AG10803 (cell line): ENCODE data around the gene SESN3.
"Not testable (repeated sequence)": the region's sequence is repeated elsewhere in the genome, so short reads cannot be mapped to it uniquely, and the experiment has no call there.

ENCODE experiments used
- DNase-seq: peaks from one replicate; pipeline ENCODE4 v3.0.0; 2010; ENCODE audit warnings: low read depth
- H3K4me3 ChIP-seq: 2 replicates; pipeline ENCODE4 v1.5.1; 2011; ENCODE audit warnings: mild to moderate bottlenecking, low read length, control low read depth
- TF ChIP-seq, protein P1 (sequence below): conservative IDR thresholded peaks from 2 replicates; pipeline ENCODE4 v1.5.1; 2011; ENCODE audit warnings: mild to moderate bottlenecking, low read length, control low read depth, inconsistent platforms

The SESN3 gene

DNA sequence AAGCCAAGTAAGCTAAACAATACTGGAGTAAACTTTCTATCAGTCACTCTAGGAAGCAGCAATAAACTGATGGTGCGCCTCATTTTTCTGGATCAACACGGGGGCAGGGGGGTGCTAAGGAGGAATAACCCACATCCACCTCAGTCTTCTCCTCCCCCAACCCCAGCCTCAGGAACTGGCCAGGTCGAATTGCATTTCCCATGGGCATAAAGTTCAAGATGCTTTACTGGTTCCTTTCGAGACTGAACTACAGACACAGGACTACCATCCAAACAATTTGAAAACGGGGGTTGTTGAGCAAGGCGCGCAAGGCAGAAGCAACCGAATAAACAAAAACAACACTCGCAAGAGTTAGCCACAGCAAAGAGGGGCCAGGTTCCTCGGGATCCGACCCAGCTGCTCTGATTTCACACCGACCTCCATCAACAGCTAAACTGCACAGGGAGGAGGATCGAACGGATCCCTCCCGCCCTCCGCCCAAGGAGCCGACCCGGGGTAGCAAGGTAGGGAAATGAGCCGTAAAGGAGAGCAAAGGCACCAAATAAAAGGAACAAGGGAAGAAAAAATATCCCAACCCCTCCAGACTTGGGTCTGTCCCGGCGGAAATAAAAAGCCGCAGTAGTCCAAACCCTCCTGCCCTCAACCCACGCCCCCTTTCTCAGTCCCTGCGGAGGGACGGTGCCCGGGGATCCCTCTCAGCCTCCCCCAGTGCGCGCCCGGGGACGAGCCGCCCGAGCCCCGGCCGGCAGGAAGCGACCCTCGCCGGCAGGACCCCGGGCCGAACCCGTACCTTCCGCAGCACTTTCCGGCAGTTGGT lies 801 bp downstream of the SESN3 start:
- TF ChIP-seq, protein P1, sequence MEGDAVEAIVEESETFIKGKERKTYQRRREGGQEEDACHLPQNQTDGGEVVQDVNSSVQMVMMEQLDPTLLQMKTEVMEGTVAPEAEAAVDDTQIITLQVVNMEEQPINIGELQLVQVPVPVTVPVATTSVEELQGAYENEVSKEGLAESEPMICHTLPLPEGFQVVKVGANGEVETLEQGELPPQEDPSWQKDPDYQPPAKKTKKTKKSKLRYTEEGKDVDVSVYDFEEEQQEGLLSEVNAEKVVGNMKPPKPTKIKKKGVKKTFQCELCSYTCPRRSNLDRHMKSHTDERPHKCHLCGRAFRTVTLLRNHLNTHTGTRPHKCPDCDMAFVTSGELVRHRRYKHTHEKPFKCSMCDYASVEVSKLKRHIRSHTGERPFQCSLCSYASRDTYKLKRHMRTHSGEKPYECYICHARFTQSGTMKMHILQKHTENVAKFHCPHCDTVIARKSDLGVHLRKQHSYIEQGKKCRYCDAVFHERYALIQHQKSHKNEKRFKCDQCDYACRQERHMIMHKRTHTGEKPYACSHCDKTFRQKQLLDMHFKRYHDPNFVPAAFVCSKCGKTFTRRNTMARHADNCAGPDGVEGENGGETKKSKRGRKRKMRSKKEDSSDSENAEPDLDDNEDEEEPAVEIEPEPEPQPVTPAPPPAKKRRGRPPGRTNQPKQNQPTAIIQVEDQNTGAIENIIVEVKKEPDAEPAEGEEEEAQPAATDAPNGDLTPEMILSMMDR, result no peak
- DNase-seq, result no peak
- H3K4me3 ChIP-seq, result peak overlapping the region; percentile 72

DNA sequence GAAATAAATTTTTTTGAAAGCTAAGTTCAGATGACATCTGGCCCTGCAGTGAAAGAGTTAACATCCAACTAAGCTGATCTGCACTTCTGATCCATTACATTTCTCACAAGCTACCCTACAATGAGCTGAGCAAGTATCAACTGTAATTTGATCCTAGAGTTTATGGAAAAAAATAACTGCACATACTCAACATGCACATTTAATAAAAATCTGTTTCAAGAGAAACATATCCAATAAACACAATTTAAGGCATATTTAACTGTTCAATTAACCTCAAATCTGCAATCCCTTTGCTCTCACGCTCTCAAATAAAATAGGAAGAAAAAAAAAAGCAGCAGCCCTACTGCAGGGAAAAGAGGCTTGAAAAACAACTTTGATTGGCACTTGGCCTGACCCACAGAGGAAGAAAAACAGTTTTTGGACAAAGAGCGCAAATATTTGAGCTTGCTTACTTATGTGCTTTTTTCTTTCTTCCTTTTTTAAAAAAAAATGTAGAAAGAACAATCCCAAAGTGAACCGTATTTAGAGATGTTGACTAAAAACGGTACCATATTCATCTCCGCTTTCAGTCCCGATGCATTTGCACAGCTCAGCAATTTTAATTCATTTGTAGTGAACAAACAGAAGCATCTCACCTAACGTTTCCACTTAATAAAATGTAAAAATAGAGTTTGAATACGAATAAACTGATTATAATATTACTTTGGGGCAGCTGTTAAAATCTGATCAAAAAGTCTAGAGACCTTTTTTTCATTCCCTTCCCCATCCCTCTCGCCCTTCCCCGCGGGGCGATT lies 1.6 kb downstream of the SESN3 start:
- H3K4me3 ChIP-seq, result peak overlapping the region; percentile 72
- DNase-seq, result no peak
- TF ChIP-seq, protein P1, result no peak

DNA sequence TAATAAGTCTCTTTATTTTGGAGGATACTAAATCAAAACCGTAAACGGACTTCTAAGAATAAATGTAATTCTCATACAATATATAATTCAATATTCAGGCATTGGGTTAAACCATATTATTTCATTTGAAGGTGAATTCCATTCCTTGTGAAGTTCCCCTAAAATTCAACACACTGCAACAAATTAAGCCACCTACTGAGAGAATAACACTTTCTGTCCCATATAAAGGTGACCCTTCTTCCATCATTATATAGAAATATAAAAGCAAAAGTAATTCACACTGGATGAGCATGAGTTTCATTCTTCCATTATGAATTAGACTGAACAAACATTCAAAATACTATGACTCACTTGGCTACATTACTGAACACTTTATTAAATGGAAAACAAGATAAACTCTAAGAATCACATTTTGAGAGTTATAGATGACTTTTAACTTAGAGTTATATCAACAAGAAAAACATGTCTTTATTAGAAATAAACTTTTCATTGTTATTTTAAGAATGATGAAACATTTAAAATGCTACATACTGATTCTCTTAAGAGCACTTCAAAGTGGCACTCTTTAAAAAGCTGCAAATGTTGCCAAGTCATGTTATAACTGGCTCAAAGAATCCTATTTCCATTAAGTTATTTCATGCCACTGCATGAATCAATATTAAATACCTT lies 2.8 kb downstream of the SESN3 start:
- no peak for DNase-seq
- TF ChIP-seq, protein P1, result no peak
- no peak overlapping the region for H3K4me3 ChIP-seq

DNA sequence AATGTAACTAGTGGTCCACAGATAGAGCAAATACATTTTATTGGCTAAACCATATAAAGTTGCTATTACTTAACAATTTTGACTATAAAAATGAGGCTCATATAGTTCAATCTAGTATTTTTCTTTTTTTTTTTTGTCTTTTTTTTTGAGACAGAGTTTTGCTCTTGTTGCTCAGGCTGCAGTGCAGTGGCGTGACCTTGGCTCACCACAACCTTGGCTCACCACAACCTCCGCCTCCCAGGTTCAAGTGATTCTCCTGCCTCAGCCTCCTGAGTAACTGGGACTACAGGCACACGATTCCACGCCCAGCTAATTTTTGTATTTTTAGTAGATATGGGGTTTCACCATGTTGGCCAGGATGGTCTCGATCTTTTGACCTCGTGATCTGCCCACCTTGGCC lies 3.9 kb downstream of the SESN3 start:
- not testable (repeated sequence) for DNase-seq, H3K4me3 ChIP-seq

DNA sequence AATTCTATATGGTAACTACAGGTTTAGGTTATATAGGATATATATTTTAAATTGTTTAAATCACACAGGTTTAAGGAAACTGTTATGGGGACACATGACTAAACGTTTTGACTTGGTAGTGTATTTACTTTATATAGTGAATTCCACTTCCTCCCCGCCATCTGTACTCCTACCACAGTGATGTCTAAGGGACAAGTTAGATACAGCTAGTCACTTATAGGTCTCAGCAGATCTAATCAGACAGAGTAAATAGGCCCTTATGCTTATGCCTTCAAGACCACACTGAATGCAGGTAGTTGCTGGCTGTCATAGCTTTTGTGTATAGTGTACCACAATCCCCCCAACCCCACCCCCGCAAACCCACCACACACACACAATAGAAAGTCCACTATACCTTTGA lies 8.2 kb downstream of the SESN3 start:
- no peak overlapping the region for H3K4me3 ChIP-seq
- TF ChIP-seq, protein P1, result no peak
- no peak for DNase-seq

DNA sequence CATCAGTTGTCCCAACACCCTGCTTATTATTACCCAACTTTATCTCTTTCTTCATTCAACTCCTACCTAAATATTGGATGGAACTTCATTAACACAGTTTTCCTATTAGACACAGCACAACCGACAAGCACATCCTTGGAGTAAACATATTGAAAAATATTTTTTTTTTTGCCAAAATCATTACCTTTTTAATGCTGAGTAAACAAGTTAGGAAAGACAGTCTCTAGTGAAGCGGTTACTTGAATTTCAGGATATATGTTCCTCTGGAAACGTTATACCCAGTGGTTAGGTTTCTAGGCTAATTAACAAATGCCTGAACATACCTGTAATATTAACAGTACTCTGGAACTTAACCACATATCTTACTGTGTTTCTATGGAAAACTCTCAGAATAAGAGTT lies 11.4 kb downstream of the SESN3 start:
- H3K4me3 ChIP-seq, result no peak overlapping the region
- TF ChIP-seq, protein P1, result no peak

DNA sequence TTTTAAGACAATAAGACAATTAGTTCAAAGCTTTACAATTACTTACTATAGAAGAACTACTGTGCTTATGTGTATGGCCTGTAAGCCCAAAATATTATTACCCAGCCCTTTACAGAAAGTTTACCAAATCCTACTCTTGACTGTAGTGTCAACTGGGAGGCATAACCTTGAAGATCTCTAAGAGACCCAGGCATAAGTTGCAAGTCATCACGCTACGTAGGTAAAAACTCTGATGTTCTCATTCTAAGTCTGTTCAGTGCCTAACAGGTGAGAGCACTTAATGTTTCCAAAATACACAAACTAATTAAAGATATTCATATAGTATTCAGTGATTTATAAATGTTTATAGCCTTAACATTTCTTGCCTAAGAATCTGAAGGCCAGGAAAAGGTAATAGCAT lies 12.9 kb downstream of the SESN3 start:
- H3K4me3 ChIP-seq, result no peak overlapping the region
- TF ChIP-seq, protein P1, result no peak
- DNase-seq, result no peak

More for the DNA sequence above, 11.4 kb downstream of the SESN3 start:
- DNase-seq, result no peak
